Gastrocnemius medialis (tissue), 4 donors: ENCODE data around the gene TDRD3.

Experiments used
- POLR2A ChIP-seq, 2 donors: fragments of 450-650 bp; IDR thresholded peaks; one replicate each; pipeline ENCODE4 v1.6.1; 2017; ENCODE audit warnings: antibody characterized with exemption in 2 of 2, mild to moderate bottlenecking in 2 of 2, moderate library complexity in 2 of 2
- TF ChIP-seq, protein P1 (sequence below), 5 experiments: fragments of 450-650 bp in 3 of 5; fragments of 200-600 bp in 2 of 5; sonication (generic) in 2 of 5; IDR thresholded peaks in 4 of 5; conservative IDR thresholded peaks in 1 of 5; 1 replicate in 4 of 5; 2 replicates in 1 of 5; pipeline ENCODE4 v1.5.1; 2016 to 2019; ENCODE audit warnings: antibody characterized with exemption in 5 of 5, mild to moderate bottlenecking in 3 of 5, moderate library complexity in 3 of 5

DNA sequence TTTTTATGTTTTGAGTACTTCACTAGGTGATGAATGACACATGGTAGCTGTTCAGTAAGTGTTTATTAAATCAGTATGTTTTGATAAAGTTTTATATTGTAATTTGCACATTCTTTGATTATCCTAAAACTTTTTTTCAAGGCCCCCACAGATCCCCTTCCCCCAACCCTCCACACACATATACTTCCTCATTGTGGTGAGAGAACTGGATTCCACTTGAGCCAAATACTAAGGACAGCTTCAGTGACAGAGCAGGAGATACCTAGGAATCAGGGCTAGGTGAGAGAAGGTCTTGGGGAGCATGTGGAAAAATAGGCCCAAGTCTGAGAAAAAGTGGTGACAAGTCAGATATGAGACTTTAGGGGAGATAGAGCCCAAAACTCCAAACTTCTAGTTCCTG, 174.6 kb downstream of the TDRD3 start:
- TF ChIP-seq, protein P1, sequence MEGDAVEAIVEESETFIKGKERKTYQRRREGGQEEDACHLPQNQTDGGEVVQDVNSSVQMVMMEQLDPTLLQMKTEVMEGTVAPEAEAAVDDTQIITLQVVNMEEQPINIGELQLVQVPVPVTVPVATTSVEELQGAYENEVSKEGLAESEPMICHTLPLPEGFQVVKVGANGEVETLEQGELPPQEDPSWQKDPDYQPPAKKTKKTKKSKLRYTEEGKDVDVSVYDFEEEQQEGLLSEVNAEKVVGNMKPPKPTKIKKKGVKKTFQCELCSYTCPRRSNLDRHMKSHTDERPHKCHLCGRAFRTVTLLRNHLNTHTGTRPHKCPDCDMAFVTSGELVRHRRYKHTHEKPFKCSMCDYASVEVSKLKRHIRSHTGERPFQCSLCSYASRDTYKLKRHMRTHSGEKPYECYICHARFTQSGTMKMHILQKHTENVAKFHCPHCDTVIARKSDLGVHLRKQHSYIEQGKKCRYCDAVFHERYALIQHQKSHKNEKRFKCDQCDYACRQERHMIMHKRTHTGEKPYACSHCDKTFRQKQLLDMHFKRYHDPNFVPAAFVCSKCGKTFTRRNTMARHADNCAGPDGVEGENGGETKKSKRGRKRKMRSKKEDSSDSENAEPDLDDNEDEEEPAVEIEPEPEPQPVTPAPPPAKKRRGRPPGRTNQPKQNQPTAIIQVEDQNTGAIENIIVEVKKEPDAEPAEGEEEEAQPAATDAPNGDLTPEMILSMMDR (IDR thresholded peaks at IDR 0.05 in 4 of 5, conservative IDR thresholded peaks at IDR 0.05 in 1 of 5) = no peak
- no peak for TF ChIP-seq POLR2A (IDR thresholded peaks at IDR 0.05)
